SK-N-SH (cell line): ENCODE data around the gene MTAP.

Experiments used
- CHD2 ChIP-seq: fragments of 150-350 bp; IDR thresholded peaks from 2 replicates; pipeline ENCODE4 v1.6.1; 2018; ENCODE audit warnings: low read length; ENCODE audit not compliant: partially characterized antibody
- CTCF ChIP-seq: fragments of 200-600 bp; sonication (generic); IDR thresholded peaks from 2 replicates; pipeline ENCODE4 v1.6.1; 2017; ENCODE audit warnings: antibody characterized with exemption, mild to moderate bottlenecking, moderate library complexity
- ELF1 ChIP-seq: IDR thresholded peaks from 2 replicates; pipeline ENCODE4 v1.4.0; 2012
- EZH2phosphoT487 ChIP-seq: fragments of 200-600 bp; sonication (generic); IDR thresholded peaks from 2 replicates; pipeline ENCODE4 v1.6.1; 2017; ENCODE audit warnings: low read depth, mixed run types, mild to moderate bottlenecking, antibody characterized with exemption, moderate library complexity, borderline replicate concordance
- FOSL2 ChIP-seq: IDR thresholded peaks from 2 replicates; pipeline ENCODE4 v1.4.0; 2012; ENCODE audit warnings: low read depth, mild to moderate bottlenecking, moderate library complexity, borderline replicate concordance
- NFIC ChIP-seq: IDR thresholded peaks from 2 replicates; pipeline ENCODE4 v1.4.0; 2012; ENCODE audit warnings: borderline replicate concordance
- POLR2AphosphoS5 ChIP-seq: IDR thresholded peaks from 2 replicates; pipeline ENCODE4 v1.6.1; 2012; ENCODE audit warnings: low read depth, low read length
- RCOR1 ChIP-seq: fragments of 150-350 bp; IDR thresholded peaks from 2 replicates; pipeline ENCODE4 v1.6.1; 2017; ENCODE audit warnings: antibody characterized with exemption, low read length
- TAF1 ChIP-seq: IDR thresholded peaks from 2 replicates; pipeline ENCODE4 v1.6.1; 2012; ENCODE audit warnings: low read depth, mild to moderate bottlenecking, low read length, moderate library complexity, borderline replicate concordance
- USF2 ChIP-seq: fragments of 150-350 bp; IDR thresholded peaks from 2 replicates; pipeline ENCODE4 v1.6.1; 2017; ENCODE audit warnings: antibody characterized with exemption, low read length, low read depth, borderline replicate concordance
- ZBTB33 ChIP-seq: IDR thresholded peaks from 2 replicates; pipeline ENCODE4 v1.4.0; 2012; ENCODE audit warnings: low read depth, borderline replicate concordance

- TF ChIP-seq CTCF (no peak), TAF1 (no peak), ZBTB33 (no peak), USF2 (no peak), POLR2AphosphoS5 (no peak), EZH2phosphoT487 (no peak), RCOR1 (no peak), ELF1 (no peak), FOSL2 (no peak), CHD2 (no peak), NFIC (no peak)
Measured at GRCh38 chr9:21812415-21812814, 10.0 kb downstream of the MTAP start.
